SK-N-SH treated with all-trans-retinoic acid at 6 μM for 48 hours (cell line): ENCODE results near the gene TNFSF11.

Source experiments
- BACH2 ChIP-seq: fragments of 250-450 bp; sonication (Bioruptor Pico); IDR thresholded peaks from 2 replicates; pipeline ENCODE4 v1.9.0; 2021; ENCODE audit warnings: mild to moderate bottlenecking, borderline replicate concordance
- TCF4 ChIP-seq: fragments of 250-450 bp; sonication (Bioruptor Pico); IDR thresholded peaks from 2 replicates; pipeline ENCODE4 v1.8.0; 2021; ENCODE audit warnings: mild to moderate bottlenecking, moderate library complexity, borderline replicate concordance
- ZFP3 ChIP-seq: fragments of 250-450 bp; sonication (Bioruptor Pico); IDR thresholded peaks from 2 replicates; pipeline ENCODE4 v1.5.0; 2020; ENCODE audit warnings: mild to moderate bottlenecking, moderate library complexity

- no peak for TF ChIP-seq BACH2 (CRISPR knock-in tag)
- no peak for TF ChIP-seq TCF4
- no peak for TF ChIP-seq ZFP3 (CRISPR knock-in tag)
Observed at GRCh38 chr13:42650506-42650905, 76.6 kb downstream of the TNFSF11 start.
